ENCODE data around the gene TTC8.
A peak's percentile ranks its signal among the peaks of the same experiment; 100 is the strongest.
"Not testable (repeated sequence)": the region's sequence is repeated elsewhere in the genome, so short reads cannot be mapped to it uniquely, and the experiment has no call there.

Gene TTC8

GRCh38 chr14:88824314-88825077 lies at the start of gene TTC8:
TSS of gene TTC8 (plus strand) at chr14:88824651. CDS start at chr14:88824708, 57 bp downstream.
- DNase-seq (ENCODE audit: low read depth): peak; percentile 67

GRCh38 chr14:88775532-88775931 lies 48.9 kb upstream of the TTC8 start:
- DNase-seq (ENCODE audit: low read depth): no peak

- no peak for DNase-seq (ENCODE audit: low read depth)
Measured at GRCh38 chr14:88785911-88786310, 38.5 kb upstream of the TTC8 start.

- DNase-seq (ENCODE audit: low read depth): no peak
Measured at GRCh38 chr14:88786715-88787114, 37.7 kb upstream of the TTC8 start.

- DNase-seq (ENCODE audit: low read depth): not testable (repeated sequence)
Measured at GRCh38 chr14:88789573-88789972, 34.9 kb upstream of the TTC8 start.

- DNase-seq (ENCODE audit: low read depth): no peak
Measured at GRCh38 chr14:88790501-88791251, 33.8 kb upstream of the TTC8 start.

- no peak for DNase-seq (ENCODE audit: low read depth)
Measured at GRCh38 chr14:88791252-88791621, 33.2 kb upstream of the TTC8 start.

GRCh38 chr14:88791629-88792472 lies 32.6 kb upstream of the TTC8 start:
- peak; percentile 1 for DNase-seq (ENCODE audit: low read depth)

- peak; percentile 77 for DNase-seq (ENCODE audit: low read depth)
Measured at GRCh38 chr14:88792473-88793258, 31.8 kb upstream of the TTC8 start, which contains the start of gene EML5. TSS of gene EML5 (minus strand) at chr14:88792953. CDS start at chr14:88792503, 450 bp downstream.

GRCh38 chr14:88793259-88793625 lies 31.2 kb upstream of the TTC8 start:
- no peak for DNase-seq (ENCODE audit: low read depth)

GRCh38 chr14:88798156-88798555 lies 26.3 kb upstream of the TTC8 start:
- no peak for DNase-seq (ENCODE audit: low read depth)

- no peak for DNase-seq (ENCODE audit: low read depth)
Measured at GRCh38 chr14:88799522-88799921, 24.9 kb upstream of the TTC8 start.

- no peak for DNase-seq (ENCODE audit: low read depth)
Measured at GRCh38 chr14:88802596-88802995, 21.9 kb upstream of the TTC8 start.

GRCh38 chr14:88804035-88804434 lies 20.4 kb upstream of the TTC8 start:
- DNase-seq (ENCODE audit: low read depth): no peak

- DNase-seq (ENCODE audit: low read depth): no peak
Measured at GRCh38 chr14:88804477-88804876, 20.0 kb upstream of the TTC8 start.

GRCh38 chr14:88808359-88808758 lies 16.1 kb upstream of the TTC8 start:
- no peak for DNase-seq (ENCODE audit: low read depth)

- no peak for DNase-seq (ENCODE audit: low read depth)
Measured at GRCh38 chr14:88815980-88816379, 8.5 kb upstream of the TTC8 start.

- no peak for DNase-seq (ENCODE audit: low read depth)
Measured at GRCh38 chr14:88818018-88818417, 6.4 kb upstream of the TTC8 start.

GRCh38 chr14:88819674-88820073 lies 4.8 kb upstream of the TTC8 start:
- DNase-seq (ENCODE audit: low read depth): not testable (repeated sequence)

GRCh38 chr14:88821378-88821777 lies 3.1 kb upstream of the TTC8 start:
- DNase-seq (ENCODE audit: low read depth): no peak

GRCh38 chr14:88821888-88822287 lies 2.6 kb upstream of the TTC8 start:
- no peak for DNase-seq (ENCODE audit: low read depth)

- no peak for DNase-seq (ENCODE audit: low read depth)
Measured at GRCh38 chr14:88823968-88824313, 510 bp upstream of the TTC8 start.

Measured in activated T-helper 1 cell treated with Interleukin-2 at 50 U/mL for 16 hours (primary cell).